HL-60/S4 treated with phorbol 12-myristate 13-acetate at 8.2 ng/mL for 4 days and 3 days (cell line): Measurements from ENCODE around the gene SPRING1.

Experiments used
- in situ Hi-C: fragments of 300-500 bp; cut with MboI; formaldehyde crosslinking; loops from 2 replicates; pipeline ENCODE4 v1.15.0; 2022; ENCODE audit warnings: low sequenced_read_pairs

SPRING1 gene

DNA sequence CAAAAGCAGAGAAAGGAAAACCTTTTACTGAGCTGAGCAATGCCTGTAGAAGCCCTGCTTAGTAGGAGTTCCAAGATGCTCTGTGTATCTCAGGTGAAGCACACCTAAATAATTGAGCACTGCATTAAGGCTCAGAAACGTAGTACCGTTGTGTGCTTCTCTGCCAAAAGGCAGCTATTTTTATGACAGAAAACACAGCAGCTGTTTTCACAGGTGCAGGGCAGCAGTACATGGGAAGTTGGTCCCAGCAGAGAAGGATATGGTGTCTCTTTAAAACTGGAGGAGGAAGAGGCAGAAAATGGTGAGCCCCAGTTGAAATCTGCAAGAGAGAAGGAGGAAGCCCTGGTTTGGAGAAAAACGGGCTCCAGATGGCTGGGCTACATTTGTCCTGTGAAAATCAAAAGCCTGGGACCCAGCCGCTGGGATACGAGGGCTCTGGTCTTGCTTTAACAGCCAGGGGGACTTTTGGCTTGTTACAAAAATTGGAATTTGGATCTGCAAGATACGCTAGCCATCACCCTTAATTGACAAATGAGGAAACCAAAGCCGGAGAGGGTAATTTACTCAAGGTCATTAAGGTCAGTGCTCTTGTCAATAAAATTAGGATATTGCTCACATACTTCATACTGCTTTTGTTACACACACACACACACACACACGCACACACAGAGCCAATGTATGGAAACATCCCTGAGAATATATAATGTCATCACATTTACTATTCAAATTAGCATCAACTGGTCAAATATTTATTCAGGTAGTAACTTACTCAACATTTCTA lies 27.3 kb downstream of the SPRING1 start:
- in situ Hi-C loops = loop anchor here (25.0 kb wide), 1 partner anchor 402 kb away; no protein-coding TSS in a partner anchor

DNA sequence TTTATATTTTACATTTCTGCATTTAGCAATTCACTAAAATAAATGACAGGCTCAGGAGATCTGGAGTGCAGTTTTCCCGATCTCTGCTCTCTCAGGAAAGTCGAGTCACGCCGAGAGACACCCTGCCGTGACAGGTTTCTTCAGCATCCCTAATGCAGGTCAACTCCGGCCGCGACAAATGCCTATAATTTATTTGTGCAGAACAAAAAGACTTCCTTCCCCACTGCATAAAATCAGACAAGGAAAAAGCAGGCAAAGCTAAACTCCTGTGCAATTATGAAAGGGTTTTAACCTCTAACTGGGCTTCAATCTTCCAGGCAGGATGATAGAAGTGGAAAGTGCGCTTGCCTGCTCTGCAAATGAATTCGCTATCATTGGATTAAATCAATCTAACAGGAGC lies 28.1 kb downstream of the SPRING1 start:
- in situ Hi-C loops = loop anchor here (25.0 kb wide), 1 partner anchor 403 kb away; no protein-coding TSS in a partner anchor

DNA sequence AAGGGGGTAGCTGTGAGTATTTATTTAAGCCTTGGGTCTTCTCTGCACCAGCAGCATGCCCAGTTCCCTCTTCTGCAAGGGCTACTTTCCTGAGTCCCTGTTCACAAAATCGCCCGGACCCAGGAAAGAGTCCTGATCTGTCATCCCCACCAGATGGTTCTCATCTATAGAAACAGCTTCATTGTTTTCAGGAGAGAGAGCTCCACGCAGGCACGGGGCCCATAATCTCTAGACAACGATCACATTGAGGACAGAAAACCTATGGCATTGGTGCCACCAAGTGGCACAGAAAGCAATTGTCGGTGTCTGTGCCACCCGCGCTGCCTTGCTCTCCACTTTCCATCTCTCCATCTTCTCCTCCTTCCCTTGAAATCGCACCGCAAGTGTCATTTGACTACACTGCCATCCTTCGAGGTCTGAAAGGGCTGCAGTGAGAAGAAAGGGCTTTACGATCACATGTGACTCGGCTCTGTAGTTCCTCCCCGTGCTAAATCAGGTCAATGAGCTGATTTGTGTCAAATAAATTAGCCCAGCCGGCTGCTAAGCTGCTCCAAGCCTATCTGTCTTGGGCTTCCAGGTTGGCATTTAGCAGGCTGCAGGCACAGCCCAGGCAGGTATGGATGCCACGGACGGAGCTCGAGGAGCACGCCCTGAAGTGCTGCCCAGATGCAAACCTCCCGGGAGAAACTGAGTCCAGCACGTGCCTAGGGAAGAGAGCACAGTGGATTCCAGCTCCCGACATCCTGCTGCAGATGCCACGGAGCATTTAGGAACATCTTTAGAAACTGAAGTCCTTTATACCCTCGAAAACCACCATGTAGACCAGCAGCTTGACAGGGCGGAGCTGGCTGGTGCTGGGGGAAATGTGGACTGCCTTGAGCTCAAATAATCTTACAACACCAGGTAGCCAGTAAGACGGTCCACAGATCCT lies 28.8 kb downstream of the SPRING1 start:
- in situ Hi-C loops = loop anchor here (25.0 kb wide), 1 partner anchor 403 kb away; no protein-coding TSS in a partner anchor

DNA sequence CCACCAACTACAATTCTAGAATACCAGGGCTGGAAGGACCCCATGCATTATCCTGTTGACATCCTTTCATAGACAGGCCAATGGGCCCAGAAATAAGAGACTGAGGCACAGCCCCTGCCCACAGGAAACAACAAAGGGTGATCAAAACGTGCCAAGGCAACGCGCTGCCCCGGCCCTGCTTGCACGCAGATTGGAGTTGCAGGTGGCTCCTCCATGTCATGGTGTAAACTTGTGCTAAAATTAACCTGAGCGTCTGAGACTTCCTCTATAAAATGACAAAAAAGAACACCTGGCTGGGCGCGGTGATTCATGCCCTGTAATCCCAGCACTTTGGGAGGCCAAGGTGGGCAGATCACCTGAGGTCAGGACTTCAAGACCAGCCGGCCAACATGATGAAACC lies 30.1 kb downstream of the SPRING1 start:
- in situ Hi-C loops = loop anchor here (25.0 kb wide), 1 partner anchor 405 kb away; no protein-coding TSS in a partner anchor

DNA sequence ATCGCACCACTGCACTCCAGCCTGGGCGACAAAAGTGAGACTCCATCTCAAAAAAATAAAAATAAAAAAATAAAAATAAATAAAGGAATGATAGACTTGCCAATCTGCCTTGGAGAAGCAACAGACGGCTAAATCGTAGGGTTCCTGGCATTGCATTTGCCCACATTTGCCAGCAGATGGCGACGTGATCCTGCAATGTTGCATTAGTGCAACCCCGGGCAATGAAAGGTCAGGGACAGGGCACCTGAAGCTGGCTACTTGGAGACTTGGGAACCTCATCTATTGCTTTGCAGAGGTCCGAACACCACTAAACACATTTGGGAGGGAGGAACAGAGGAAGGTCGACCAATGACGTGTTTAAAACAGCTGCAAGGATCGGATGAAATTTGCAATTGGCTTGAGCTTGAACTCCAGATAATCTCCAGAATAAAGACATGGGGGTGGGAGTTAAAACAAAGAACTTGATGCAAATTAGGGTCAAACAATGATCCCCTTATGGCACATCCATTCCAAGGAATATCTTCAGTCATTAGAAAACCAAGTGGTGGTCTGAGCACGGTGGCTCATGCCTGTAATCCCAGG lies 34.6 kb downstream of the SPRING1 start:
- in situ Hi-C loops = loop anchor here (25.0 kb wide), 1 partner anchor 409 kb away; no protein-coding TSS in a partner anchor

DNA sequence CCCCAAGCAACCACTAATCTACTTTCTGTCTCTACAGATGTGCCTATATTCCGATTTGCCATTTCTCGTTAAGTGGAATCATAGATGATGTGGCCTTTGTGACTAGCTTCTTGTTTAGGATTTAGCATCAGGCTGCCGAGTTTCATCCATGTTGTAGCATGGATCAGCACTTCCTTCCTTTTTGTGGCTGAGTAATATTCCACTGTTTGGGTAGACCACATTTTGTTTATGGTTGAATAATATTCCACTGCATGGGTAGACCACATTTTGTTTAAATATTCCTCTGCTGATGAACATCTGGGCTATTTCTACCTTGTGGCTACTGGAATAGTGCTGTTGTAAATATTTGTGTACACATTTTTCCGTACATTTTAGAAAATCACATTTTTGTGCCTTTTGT lies 36.4 kb downstream of the SPRING1 start:
- in situ Hi-C loops = loop anchor here (25.0 kb wide), 1 partner anchor 411 kb away; no protein-coding TSS in a partner anchor

DNA sequence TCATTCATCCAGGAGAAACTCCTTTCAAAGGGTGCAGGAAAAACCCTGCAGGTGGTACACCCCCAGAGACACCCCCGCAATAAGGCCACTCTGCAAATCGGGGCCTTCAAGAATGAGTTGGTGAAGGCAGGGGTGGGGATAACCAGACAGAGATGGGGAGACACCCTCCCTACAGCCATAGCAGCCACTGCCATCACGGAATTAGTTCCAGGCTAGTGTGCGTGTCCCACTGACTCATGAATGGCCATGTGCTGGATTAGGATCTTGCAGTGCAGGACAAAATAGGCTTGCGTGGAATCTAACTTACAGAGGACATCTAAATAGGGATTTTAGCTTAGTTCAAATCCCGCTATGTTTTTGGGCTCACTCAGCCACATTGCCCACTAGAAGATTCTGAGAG lies 37.8 kb downstream of the SPRING1 start:
- in situ Hi-C loops = loop anchor here (25.0 kb wide), 1 partner anchor 412 kb away; no protein-coding TSS in a partner anchor

DNA sequence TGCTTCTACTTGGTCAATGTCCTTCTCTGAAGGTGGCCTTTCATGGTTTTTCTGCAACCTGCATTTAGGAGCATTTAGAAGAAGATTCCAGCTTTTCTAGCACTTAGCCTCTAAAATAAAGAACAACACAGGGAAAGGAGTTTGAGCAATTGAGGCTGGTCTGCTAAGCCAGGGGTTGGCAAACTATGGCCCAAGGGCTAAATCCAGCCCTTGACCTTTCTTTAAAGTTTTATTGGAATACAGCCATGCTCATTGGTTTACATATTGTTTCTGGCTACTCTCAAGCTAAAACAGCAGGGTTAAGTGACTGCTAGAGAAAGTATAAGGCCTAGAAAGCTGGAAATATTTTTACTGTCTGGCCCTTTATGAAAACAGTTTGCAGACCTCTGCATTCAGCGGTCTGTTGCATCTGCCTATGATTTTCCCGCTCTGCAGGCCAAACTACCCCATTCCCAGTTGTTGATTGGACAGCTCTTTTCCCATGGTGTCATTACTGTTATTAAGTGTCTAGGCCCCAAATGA lies 39.3 kb downstream of the SPRING1 start:
- in situ Hi-C loops = no loop called here

DNA sequence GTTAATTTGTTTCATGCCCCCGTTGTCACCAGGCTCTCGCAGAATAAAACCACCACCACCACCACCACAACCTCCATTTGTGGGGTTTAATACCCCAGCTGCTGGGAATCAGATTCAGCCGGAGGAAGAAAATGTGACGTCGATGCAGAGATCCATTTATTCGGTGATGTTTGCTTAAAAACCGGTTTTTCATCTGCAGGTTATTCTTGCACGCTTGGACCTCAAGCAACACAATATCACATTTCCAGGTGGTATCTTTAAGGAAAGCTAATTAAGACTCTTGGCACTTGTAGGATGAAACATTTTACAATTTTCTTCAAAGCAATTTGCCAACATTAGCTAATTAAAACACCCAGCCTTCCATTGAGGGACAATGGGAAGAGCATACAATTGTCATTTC lies 39.8 kb downstream of the SPRING1 start:
- in situ Hi-C loops = no loop called here

DNA sequence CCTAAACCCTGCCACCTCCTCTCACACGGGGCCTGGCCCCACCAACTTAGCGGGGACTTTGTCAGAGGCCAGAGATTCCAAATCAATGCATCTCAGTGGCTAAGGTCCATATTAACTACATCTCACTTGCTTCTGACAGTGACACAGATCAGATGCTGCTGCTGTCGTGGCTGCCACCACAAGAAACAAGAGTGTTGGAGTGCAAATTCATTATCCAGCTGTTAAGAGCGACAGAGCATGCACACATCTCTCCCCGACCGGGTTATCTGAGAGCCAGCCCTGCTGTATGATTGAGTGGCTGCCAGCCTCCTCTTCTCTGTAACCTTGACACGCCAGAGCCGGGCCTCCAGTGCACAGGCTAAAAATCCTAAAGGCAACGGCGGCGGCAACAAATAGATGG lies 40.2 kb downstream of the SPRING1 start:
- in situ Hi-C loops = no loop called here

DNA sequence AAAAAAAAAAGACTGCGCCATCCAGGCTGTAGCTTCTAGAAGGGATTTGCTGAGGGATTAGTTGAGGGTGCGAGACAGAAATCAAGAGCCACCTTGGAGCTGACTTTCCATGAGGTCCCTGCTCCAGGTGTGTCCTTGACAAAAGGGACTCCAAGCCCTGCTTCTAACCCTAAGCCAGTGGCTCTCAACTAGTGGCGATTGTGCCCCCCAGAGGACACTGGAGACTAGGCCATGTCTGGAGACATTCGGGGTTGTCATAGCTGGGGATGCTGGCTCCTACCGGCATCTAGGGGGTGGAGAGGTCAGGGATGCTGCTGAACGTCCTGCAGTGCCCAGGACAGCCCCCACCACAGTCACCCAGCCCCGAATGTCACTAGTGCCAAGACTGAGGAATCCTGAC lies 40.6 kb downstream of the SPRING1 start:
- in situ Hi-C loops = no loop called here

DNA sequence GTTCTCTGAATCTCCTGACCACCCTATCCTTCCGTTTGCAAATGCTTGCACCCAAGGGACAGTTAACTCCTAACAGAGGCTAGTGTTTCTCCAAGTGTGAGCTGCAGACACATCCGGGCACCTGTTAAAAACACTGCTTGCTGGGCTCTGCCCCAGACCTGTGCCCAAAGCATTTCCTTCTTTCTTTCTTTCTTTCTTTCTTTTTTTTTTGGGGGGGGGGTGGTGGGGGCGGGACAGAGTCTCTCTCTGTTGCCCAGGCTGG lies 42.5 kb downstream of the SPRING1 start:
- in situ Hi-C loops = no loop called here

DNA sequence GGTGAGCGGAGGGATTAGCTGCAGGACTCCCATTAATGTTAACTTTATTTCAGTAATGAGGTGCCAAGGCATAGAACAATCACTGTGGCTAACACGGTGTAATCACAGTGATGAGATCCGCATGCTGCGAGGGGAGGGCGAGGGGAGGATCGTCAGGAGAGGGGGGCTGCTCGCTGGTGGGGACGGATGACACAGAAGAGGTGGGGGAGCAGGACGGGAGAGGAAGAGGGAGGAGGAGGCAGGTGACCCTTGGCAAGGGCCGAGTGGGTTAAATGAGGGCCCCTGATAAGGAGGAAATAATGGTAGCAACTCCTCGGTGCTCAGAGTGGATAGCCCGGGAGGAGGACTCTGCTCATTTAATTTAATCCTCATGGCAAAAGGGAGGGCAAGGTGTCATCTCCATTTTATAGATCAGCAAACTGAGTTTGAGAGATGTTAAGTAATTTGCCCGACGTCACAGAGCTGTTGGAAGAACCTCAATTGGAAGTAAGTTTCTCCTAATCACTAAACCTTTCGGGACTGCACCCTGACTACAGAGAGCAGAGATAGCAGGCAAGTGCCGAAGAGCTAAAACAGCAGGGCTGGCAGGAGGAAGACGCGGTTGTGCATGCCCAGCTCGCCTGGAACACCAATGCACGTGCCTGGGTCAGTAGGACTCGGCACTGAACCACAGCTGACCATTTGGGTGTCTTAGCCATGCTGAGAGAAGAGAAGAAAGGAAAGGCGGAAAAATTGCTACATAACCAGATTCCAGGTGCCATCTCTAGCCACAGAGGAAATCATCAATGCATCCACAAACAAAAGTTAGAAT lies 43.0 kb downstream of the SPRING1 start:
- in situ Hi-C loops = no loop called here

DNA sequence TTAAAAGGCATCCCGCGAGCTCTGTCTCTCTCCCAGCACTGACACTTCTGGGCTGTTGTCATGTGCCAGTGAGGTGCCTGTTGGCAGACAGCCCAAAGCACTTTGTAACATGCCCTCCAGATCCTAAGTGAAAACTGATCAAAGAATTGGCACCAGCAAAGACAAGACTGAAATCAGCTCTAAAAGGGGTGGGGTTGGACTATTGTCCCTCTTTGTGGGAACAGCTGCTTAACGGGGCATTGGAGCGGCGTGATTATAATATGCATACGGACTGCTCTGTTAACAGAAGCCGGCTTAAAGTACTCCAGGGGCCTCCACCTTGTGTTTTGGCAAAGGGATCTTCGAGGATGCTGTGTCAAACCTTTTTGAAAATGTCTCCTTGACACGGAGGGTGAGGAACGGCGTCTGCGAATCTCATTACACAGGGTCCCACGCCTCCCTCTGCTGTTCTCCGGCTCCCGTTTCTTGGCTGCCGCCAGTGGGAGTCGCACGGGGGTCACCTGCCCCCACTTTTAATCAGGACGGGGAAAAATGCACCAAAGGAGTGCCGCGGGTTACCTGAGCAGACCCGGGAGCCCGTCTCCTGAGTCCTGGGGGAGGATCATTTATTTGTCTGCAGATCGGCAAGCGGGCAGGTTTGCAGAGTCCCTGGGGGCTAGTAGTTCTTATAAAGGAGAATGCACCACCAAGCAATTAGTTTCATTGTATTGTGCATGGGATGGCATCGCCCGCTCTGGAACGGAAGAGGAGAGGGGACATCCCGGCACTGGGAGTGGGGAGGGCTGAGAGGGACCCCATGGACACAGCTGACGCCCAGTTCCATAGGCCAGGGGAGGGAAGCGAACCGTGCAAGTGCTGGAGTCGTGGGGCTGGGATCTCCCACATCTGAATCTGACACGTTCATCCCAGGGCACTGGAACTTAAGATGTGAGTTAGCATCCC lies 44.3 kb downstream of the SPRING1 start:
- in situ Hi-C loops = no loop called here

DNA sequence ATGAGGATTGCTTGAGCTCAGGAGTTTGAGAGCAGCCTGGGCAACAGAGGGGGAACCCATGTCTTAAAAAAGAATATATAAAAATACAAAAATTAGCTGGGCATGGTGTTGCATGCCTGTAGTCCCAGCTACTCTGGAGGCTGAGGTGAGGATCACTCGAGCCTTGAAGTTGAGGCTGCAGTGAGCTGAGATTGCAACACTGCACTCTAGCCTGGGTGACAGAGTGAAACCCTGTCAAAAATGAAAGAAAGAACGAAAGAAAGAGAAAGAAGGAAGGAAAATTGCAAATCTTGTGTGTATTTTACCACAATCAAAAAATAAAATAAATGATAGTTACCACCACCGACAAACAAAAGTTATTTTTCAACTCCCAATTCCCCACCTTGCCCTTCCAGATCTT lies 45.3 kb downstream of the SPRING1 start:
- in situ Hi-C loops = no loop called here

DNA sequence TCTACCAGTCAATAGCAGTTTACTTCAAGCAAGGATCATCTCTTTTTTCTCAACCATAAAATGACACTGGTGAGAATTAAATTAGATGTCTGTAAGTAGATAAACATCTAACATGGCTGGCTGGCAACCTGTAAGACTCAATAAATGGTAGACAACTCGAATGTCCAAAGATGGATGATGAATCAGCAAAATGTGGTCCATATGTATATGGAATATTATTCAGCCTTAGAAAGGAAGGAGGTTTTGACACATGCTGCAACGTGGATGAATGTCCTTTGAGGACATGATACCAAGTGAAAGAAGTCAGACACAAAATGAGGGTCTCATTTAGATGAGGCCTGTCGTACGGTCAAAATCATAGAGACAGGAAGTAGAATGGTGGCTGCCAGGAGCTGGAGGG lies 46.2 kb downstream of the SPRING1 start:
- in situ Hi-C loops = no loop called here

DNA sequence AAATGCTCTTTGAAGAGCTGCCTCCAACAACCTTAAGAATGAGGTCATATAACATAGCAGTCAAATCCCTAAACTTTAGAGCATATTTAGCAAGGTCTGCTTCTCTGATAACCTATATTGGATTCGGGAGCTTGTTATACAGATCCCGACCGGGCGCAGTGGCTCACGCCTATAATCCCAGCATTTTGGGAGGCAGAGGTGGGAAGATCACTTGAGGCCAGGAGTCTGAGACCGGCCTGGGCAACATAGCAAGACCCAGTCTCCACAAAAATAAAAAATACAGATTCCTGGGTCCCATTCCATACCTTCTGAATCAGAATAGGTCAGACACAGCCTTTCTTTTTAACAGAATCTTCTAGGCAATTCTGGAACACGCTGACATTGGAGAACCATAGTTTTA lies 46.7 kb downstream of the SPRING1 start:
- in situ Hi-C loops = no loop called here

DNA sequence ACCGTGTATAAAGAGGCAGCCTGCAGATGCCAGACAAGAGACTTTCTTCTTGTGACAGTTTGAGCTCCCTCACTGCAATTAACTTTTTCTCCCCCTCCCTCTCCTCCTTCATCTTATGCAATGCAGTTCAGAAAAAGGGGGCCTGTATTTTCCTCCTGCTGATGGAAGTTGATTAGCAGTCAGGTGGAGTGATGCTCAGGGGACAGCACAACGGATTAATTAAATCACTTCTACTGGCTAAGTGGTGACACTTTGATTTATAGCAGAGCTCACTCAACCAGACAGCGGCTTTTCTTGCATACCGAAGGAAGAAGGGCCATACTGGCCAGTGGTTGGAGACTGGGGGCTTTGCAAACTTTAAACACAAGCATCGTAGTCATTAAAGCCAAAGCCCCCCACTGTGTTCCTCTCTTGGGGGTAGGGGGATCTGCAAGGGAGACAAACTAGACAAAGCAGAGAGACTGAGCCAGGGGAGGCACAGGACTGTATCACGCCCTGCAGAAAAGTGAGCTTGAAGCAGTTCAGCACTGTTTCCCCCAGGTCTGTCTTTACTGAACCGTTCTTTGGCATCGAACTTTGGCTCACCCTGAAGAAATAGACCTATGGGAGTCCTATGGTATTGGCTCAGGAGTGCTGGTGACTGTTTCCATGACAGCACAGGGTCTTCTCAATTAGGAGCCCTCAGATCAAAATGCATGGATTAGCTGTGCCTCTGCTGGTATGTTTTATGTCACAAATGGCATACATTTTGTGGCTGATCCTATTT lies 47.7 kb downstream of the SPRING1 start:
- in situ Hi-C loops = no loop called here

DNA sequence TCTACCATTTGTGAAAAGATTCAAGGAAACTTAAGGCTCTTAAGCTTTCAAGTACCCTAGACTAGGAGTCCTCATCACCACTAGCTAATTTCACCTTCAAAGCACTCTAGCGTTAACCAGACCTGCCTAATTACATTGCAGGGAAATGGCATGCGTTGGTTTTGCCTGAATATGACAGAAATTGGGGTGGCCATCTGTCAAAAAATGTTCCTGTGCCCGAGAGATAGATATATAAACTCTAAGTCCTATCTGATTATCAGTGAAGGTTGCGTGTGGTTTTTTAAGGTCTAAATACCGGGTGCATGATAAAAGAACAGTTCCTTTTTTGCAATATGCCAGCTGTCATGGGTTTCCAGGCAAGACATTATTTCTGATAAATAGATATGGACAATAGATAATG lies 48.3 kb downstream of the SPRING1 start:
- in situ Hi-C loops = no loop called here
